Measurements from ENCODE around the gene CDT1. TPM values are rescaled to one million over a fixed set of nuclear protein-coding genes. Genes with fewer than 3 reads are reported as not detected.

The CDT1 gene
- total and polyA plus RNA-seq, 2 experiments from 2014 or later: 5.1 to 5.2 TPM

GRCh38 chr16:88755745-88756443, 47.7 kb upstream of the CDT1 start:
- Histone ChIP-seq H3K79me2 (peaks cover 9% of the 10 kb centered on the region), H3K9me3 (ENCODE audit: low read depth) (no peaks in the 10 kb centered on the region), H3K4me3 (no peak overlapping the region), H3K27ac (no peak overlapping the region), H4K20me1 (ENCODE audit: insufficient read depth, poor library complexity, severe bottlenecking) (peaks cover 7% of the 10 kb centered on the region), H2AFZ (no peak overlapping the region), H3K4me1 (ENCODE audit: insufficient read depth) (peaks cover 23% of the 10 kb centered on the region), H3K27me3 (no peaks in the 10 kb centered on the region), H3K36me3 (replicated peaks; ENCODE audit: insufficient read depth, low read depth) (no peaks in the 10 kb centered on the region), H3K4me2 (no peak overlapping the region), H3K9me2 (replicated peaks; ENCODE audit: insufficient read depth) (no peaks in the 10 kb centered on the region)
- 83% methylated on average over 19 of the region's 23 CpGs for WGBS (ENCODE audit: low lambda C conversion rate, missing lambda C conversion rate)
- DNase-seq (ENCODE audit: low spot score): no peak
- no peak for TF ChIP-seq EZH2 (IDR thresholded peaks at IDR 0.05; ENCODE audit: borderline replicate concordance)
- no peak for TF ChIP-seq CTCF (IDR thresholded peaks at IDR 0.05; ENCODE audit: poor library complexity)
- no peak for TF ChIP-seq EZH2phosphoT487 (IDR thresholded peaks at IDR 0.05; ENCODE audit: low read depth, severe bottlenecking, unreplicated experiment)

GRCh38 chr16:88758227-88758943, 45.2 kb upstream of the CDT1 start:
- Histone ChIP-seq H3K79me2 (peaks cover 19% of the 10 kb centered on the region), H2AFZ (no peak overlapping the region), H3K4me2 (no peak overlapping the region), H3K27me3 (no peaks in the 10 kb centered on the region), H3K9me2 (replicated peaks; ENCODE audit: insufficient read depth) (no peaks in the 10 kb centered on the region), H4K20me1 (ENCODE audit: insufficient read depth, poor library complexity, severe bottlenecking) (peaks cover 7% of the 10 kb centered on the region), H3K4me3 (no peak overlapping the region), H3K36me3 (replicated peaks; ENCODE audit: insufficient read depth, low read depth) (no peaks in the 10 kb centered on the region), H3K27ac (no peak overlapping the region), H3K4me1 (ENCODE audit: insufficient read depth) (peaks cover 32% of the 10 kb centered on the region), H3K9me3 (ENCODE audit: low read depth) (no peaks in the 10 kb centered on the region)
- DNase-seq (ENCODE audit: low spot score): no peak
- TF ChIP-seq EZH2phosphoT487 (IDR thresholded peaks at IDR 0.05; ENCODE audit: low read depth, severe bottlenecking, unreplicated experiment) (no peak), EZH2 (IDR thresholded peaks at IDR 0.05; ENCODE audit: borderline replicate concordance) (no peak), CTCF (IDR thresholded peaks at IDR 0.05; ENCODE audit: poor library complexity) (no peak)
- 95% methylated on average over 13 of the region's 13 CpGs for whole genome bisulfite sequencing (ENCODE audit: low lambda C conversion rate, missing lambda C conversion rate)

- WGBS (ENCODE audit: low lambda C conversion rate, missing lambda C conversion rate): 82% methylated on average over 6 of the region's 6 CpGs
- Histone ChIP-seq H3K4me2 (no peak overlapping the region), H3K36me3 (replicated peaks; ENCODE audit: insufficient read depth, low read depth) (no peaks in the 10 kb centered on the region), H3K27me3 (no peaks in the 10 kb centered on the region), H3K27ac (no peak overlapping the region), H4K20me1 (ENCODE audit: insufficient read depth, poor library complexity, severe bottlenecking) (peaks cover 7% of the 10 kb centered on the region), H3K79me2 (peaks cover 19% of the 10 kb centered on the region), H3K9me2 (replicated peaks; ENCODE audit: insufficient read depth) (no peaks in the 10 kb centered on the region), H3K4me1 (ENCODE audit: insufficient read depth) (peaks cover 35% of the 10 kb centered on the region), H2AFZ (no peak overlapping the region), H3K4me3 (no peak overlapping the region), H3K9me3 (ENCODE audit: low read depth) (no peaks in the 10 kb centered on the region)
- TF ChIP-seq EZH2phosphoT487 (IDR thresholded peaks at IDR 0.05; ENCODE audit: low read depth, severe bottlenecking, unreplicated experiment) (no peak), CTCF (IDR thresholded peaks at IDR 0.05; ENCODE audit: poor library complexity) (no peak)
- DNase-seq (ENCODE audit: low spot score): no peak
These were observed 44.7 kb upstream of the CDT1 start for GRCh38 chr16:88758944-88759244.
